Measurements from ENCODE around the gene NF1. TPM values are rescaled to one million over a fixed set of nuclear protein-coding genes. Genes with fewer than 3 reads are reported as not detected.
"Not testable (repeated sequence)": the region's sequence is repeated elsewhere in the genome, so short reads cannot be mapped to it uniquely, and the experiment has no call there.

The NF1 gene
- polyA plus RNA-seq, 3 donors from 2014 or later, result 2.1 to 4.7 (median 3.5) TPM

GRCh38 chr17:31095236-31096105 is 694 bp downstream of the NF1 start:
- Mint-ChIP-seq H3K4me3 (peak overlapping the region; percentile 88 to 95 (median 92)), H3K36me3 (no peaks in the 10 kb centered on the region), H3K9me3 (no peaks in the 10 kb centered on the region), H3K27me3 (ENCODE audit: low read depth in 3 of 3) (peaks cover 0 to 12% (median 3%) of the 10 kb centered on the region in 3 donors), H3K4me1 (peaks cover 15 to 19% of the 10 kb centered on the region in 2 donors), H3K27ac (peak overlapping the region; percentile 84 to 93 (median 87))
- DNase-seq, result peak; percentile 17 to 29 (median 22)

DNA sequence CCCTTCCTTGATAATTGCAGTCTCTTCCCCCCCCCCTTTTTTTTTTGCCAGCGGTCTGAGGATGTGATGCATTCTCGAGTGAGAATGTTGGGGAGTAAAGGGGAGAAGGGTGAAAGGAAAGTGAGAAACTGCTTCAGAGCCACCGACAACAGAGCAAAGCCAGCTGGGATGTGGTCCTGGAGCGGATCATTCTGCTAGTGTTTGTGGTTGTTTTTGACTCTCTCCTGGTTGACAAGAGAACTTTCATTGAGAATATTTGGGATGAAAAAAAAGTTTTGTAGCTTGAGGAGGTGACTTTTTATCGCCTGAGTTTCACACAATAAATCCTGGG is 1.3 kb downstream of the NF1 start:
- Mint-ChIP-seq H3K27ac (peak overlapping the region; percentile 84 to 93 (median 87)), H3K27me3 (ENCODE audit: low read depth in 3 of 3) (peaks cover 0 to 12% (median 3%) of the 10 kb centered on the region in 3 donors), H3K36me3 (no peaks in the 10 kb centered on the region), H3K9me3 (no peaks in the 10 kb centered on the region), H3K4me1 (peaks cover 15 to 19% of the 10 kb centered on the region in 2 donors), H3K4me3 (peak overlapping the region; percentile 88 to 95 (median 92))
- DNase-seq, result no peak

DNA sequence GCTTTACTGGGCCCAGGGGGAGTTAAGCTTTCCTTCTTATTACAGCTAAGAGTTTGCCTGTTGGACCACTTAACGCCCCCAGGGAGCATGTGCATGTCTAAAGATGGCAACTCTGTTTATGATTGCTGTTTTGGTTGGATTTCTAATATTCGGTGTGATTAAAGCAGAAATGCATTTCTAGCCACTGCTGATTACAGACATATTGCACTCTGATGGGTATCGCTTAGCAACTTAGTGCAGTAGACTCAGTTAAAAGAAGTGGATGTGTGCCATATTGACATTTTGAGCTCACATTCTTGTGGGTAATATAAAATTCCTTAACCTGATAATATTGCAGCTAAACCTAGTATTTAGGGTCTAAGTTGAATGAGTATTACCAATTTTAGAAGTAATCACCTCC is 4.2 kb downstream of the NF1 start:
- H3K4me1 Mint-ChIP-seq, result peaks cover 15 to 19% of the 10 kb centered on the region in 2 donors
- no peak for DNase-seq
- H3K27me3 Mint-ChIP-seq (ENCODE audit: low read depth in 3 of 3), result peaks cover 0 to 8% (median 1%) of the 10 kb centered on the region in 3 donors
- H3K4me3 Mint-ChIP-seq, result no peak overlapping the region
- H3K36me3 Mint-ChIP-seq, result no peaks in the 10 kb centered on the region
- peak overlapping the region in 1 of 6 donors; percentile 19 for H3K27ac Mint-ChIP-seq
- no peaks in the 10 kb centered on the region for H3K9me3 Mint-ChIP-seq

- Mint-ChIP-seq H3K4me1 (peaks cover 8% of the 10 kb centered on the region in 2 donors), H3K4me3 (no peak overlapping the region), H3K9me3 (no peaks in the 10 kb centered on the region), H3K27me3 (ENCODE audit: low read depth in 3 of 3) (peaks cover 0 to 4% (median 0%) of the 10 kb centered on the region in 3 donors), H3K27ac (no peak overlapping the region), H3K36me3 (no peaks in the 10 kb centered on the region)
- no peak for DNase-seq
Observed at GRCh38 chr17:31100840-31101459, 6.2 kb downstream of the NF1 start.

DNA sequence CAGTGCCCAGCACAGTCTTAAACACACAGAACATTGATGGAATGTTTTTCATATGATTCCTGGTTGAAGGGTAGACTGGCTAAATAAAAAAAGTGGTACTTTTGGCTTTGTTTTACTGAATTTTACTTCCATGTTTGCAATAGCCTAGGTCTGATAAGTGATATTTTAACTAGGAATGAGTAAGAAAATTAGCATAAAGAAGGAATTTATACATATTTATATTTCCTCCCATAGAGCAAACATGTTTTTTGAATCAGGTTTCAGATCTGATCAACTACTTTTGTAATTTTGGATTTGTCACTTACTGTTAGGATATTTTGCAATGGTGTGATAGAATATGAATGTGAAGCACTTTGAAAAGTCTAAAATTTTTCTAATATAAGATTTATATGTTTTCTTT is 7.2 kb downstream of the NF1 start:
- no peaks in the 10 kb centered on the region for H3K36me3 Mint-ChIP-seq
- no peaks in the 10 kb centered on the region for H3K4me1 Mint-ChIP-seq
- no peaks in the 10 kb centered on the region for H3K27me3 Mint-ChIP-seq (ENCODE audit: low read depth in 3 of 3)
- no peak overlapping the region for H3K27ac Mint-ChIP-seq
- H3K4me3 Mint-ChIP-seq, result no peak overlapping the region
- no peaks in the 10 kb centered on the region for H3K9me3 Mint-ChIP-seq
- no peak for DNase-seq

- DNase-seq, result no peak
- Mint-ChIP-seq H3K4me1 (no peaks in the 10 kb centered on the region), H3K36me3 (no peaks in the 10 kb centered on the region), H3K27ac (no peak overlapping the region), H3K27me3 (ENCODE audit: low read depth in 3 of 3) (no peaks in the 10 kb centered on the region), H3K4me3 (no peak overlapping the region), H3K9me3 (no peaks in the 10 kb centered on the region)
Observed at GRCh38 chr17:31105991-31106390, 11.2 kb downstream of the NF1 start.

DNA sequence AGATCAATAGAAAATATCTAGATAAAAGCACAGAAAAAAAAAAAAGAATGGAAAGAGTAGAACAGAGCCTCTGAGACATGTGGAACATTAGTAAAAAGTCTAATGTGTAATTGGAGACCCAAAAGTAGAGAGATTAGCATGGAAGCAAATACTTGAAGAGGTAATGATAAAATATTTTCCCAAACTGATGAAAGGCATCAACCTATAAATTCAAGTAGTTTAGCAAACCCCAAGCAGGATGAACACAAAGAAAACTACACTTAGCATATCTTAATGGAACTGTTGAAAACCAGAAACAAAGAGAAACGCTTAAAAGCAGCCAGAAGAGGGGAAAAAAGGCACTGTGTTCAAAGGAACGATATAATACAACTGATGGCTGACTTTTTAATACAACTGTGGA is 16.4 kb downstream of the NF1 start:
- Mint-ChIP-seq H3K27ac (peak overlapping the region in 1 of 6 donors; percentile 53), H3K9me3 (no peaks in the 10 kb centered on the region), H3K4me1 (no peaks in the 10 kb centered on the region), H3K27me3 (ENCODE audit: low read depth in 3 of 3) (no peaks in the 10 kb centered on the region), H3K4me3 (no peak overlapping the region), H3K36me3 (no peaks in the 10 kb centered on the region)
- no peak for DNase-seq

- DNase-seq, result no peak
- Mint-ChIP-seq H3K36me3 (no peaks in the 10 kb centered on the region), H3K4me3 (no peak overlapping the region), H3K27me3 (ENCODE audit: low read depth in 3 of 3) (no peaks in the 10 kb centered on the region), H3K4me1 (no peaks in the 10 kb centered on the region), H3K9me3 (no peaks in the 10 kb centered on the region), H3K27ac (no peak overlapping the region)
Observed at GRCh38 chr17:31112001-31112661, 17.4 kb downstream of the NF1 start.

DNA sequence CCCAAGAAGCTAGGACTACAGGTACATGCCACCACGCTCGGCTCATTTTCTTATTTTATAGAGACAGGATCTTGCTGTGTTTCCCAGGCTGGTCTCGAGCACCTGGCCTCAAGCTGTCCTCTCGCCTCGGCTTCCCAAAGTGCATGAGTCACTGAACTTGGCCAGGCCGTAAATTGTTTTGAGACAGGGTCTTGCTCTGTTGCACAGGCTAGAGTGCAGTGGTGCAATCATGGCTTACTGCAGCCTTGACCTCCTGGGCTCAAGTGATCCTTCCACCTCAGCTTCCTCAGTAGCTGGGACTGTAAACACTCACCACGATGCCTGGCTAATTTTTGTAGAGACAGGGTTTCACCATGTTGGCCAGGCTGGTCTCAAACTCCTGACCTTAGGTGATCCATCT is 18.6 kb downstream of the NF1 start:
- not testable (repeated sequence) for H3K27ac Mint-ChIP-seq; H3K36me3 Mint-ChIP-seq; DNase-seq; H3K4me3 Mint-ChIP-seq; H3K4me1 Mint-ChIP-seq; H3K27me3 Mint-ChIP-seq (ENCODE audit: low read depth in 3 of 3); H3K9me3 Mint-ChIP-seq

- Mint-ChIP-seq H3K4me1 (no peaks in the 10 kb centered on the region), H3K4me3 (no peak overlapping the region), H3K27ac (no peak overlapping the region), H3K36me3 (peaks cover 0 to 2% (median 0%) of the 10 kb centered on the region in 3 donors), H3K27me3 (ENCODE audit: low read depth in 3 of 3) (no peaks in the 10 kb centered on the region), H3K9me3 (no peaks in the 10 kb centered on the region)
- no peak for DNase-seq
Observed at GRCh38 chr17:31113939-31114338, 19.2 kb downstream of the NF1 start.

- no peak overlapping the region for H3K4me3 Mint-ChIP-seq
- DNase-seq, result no peak
- no peaks in the 10 kb centered on the region for H3K27me3 Mint-ChIP-seq (ENCODE audit: low read depth in 3 of 3)
- H3K27ac Mint-ChIP-seq, result no peak overlapping the region
- H3K36me3 Mint-ChIP-seq, result peaks cover 0 to 5% (median 0%) of the 10 kb centered on the region in 3 donors
- no peaks in the 10 kb centered on the region for H3K9me3 Mint-ChIP-seq
- no peaks in the 10 kb centered on the region for H3K4me1 Mint-ChIP-seq
Observed at GRCh38 chr17:31114956-31115555, 20.3 kb downstream of the NF1 start.

DNA sequence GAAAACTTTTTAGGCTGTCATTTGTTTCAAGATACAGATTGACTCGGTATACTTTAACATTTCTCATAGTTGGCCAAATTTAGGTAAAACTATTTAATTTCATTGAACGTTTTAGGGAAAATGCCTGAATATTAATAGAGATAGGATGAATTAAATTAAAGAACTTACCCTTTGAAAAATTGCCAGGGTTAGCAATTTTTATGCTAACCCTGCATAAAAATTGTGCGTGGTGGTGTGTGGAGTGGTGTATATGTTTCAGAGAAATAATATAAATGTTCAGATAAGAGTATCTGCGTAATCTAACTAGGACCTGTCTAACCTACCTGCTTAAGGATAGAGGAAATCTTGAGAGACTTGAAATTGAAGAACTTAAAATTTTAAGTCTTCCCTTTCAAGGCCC is 21.4 kb downstream of the NF1 start:
- H3K27me3 Mint-ChIP-seq (ENCODE audit: low read depth in 3 of 3), result no peaks in the 10 kb centered on the region
- no peaks in the 10 kb centered on the region for H3K9me3 Mint-ChIP-seq
- H3K4me3 Mint-ChIP-seq, result no peak overlapping the region
- H3K4me1 Mint-ChIP-seq, result no peaks in the 10 kb centered on the region
- DNase-seq, result no peak
- peaks cover 0 to 5% (median 0%) of the 10 kb centered on the region in 3 donors for H3K36me3 Mint-ChIP-seq
- H3K27ac Mint-ChIP-seq, result no peak overlapping the region

- H3K27ac Mint-ChIP-seq, result no peak overlapping the region
- no peak for DNase-seq
- H3K36me3 Mint-ChIP-seq, result peaks cover 0 to 5% (median 0%) of the 10 kb centered on the region in 3 donors
- no peak overlapping the region for H3K4me3 Mint-ChIP-seq
- no peaks in the 10 kb centered on the region for H3K27me3 Mint-ChIP-seq (ENCODE audit: low read depth in 3 of 3)
- H3K9me3 Mint-ChIP-seq, result no peaks in the 10 kb centered on the region
- peaks cover 0 to 5% of the 10 kb centered on the region in 2 donors for H3K4me1 Mint-ChIP-seq
Observed at GRCh38 chr17:31122746-31123145, 28.0 kb downstream of the NF1 start.

DNA sequence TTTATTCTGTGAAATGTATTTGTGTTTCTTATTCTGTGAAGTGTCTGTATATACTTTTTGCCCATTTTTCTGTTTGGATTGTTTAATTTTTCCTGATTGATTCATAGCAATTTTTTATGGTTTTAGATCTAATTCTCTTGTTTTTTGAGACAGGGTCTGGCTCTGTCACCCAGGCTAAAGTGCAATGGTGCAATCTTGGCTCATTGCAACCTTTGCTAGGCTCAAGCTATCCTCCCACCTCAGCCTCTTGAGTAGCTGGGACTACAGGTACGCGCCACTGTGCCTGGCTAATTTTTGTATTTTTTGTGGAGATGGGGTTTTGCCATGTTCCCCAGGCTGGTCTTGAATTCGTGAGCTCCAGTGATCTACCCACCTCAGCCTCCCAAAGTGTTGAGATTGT is 31.5 kb downstream of the NF1 start:
- H3K36me3 Mint-ChIP-seq, result peaks cover 0 to under 1% (median 0%) of the 10 kb centered on the region in 3 donors
- no peaks in the 10 kb centered on the region for H3K9me3 Mint-ChIP-seq
- peaks cover 0 to 5% of the 10 kb centered on the region in 2 donors for H3K4me1 Mint-ChIP-seq
- no peak overlapping the region for H3K27ac Mint-ChIP-seq
- DNase-seq, result no peak
- H3K4me3 Mint-ChIP-seq, result no peak overlapping the region
- peaks cover 0 to 3% (median 0%) of the 10 kb centered on the region in 3 donors for H3K27me3 Mint-ChIP-seq (ENCODE audit: low read depth in 3 of 3)
